Measurements from ENCODE around the gene ADD1. TPM values are rescaled to one million over a fixed set of nuclear protein-coding genes. Genes with fewer than 3 reads are reported as not detected.

Gene ADD1
- total RNA-seq, 2 experiments from 2014 or later = 153 TPM

DNA sequence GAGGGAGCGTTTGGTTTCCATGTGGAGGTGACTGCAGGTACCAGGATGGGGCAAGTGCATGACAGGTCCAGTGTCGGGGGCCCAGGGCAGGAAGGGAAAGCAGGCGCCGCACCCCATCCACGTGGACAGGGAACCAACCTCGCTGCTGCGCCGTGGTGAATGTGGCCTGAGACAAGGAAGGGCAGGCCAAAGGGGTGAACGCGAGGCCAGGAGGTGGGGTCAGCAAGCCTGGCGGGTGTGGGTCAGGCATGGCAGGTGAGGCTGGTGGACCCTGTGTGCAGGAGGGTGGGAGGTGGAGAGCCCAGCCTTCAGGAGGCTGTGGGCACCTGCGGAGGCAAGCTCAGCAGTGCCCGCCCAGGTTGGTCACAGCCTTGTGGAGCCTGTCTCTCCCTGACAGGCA lies 36.1 kb upstream of the ADD1 start:
- H3K27ac ChIP-seq (ENCODE audit: low read depth in 1 of 2, low read length in 2 of 2) = no peak overlapping the region
- H3K4me1 ChIP-seq (ENCODE audit: insufficient read depth, low read length) = peaks cover 60% of the 10 kb centered on the region
- ChIA-PET CTCF (no interaction called here), POLR2A (no interaction called here)
- no peaks in the 10 kb centered on the region for H3K36me3 ChIP-seq (ENCODE audit: insufficient read depth, low read length)
- Mint-ChIP-seq H3K27ac (no peak overlapping the region), H3K9me3 (no peaks in the 10 kb centered on the region), H3K4me1 (ENCODE audit: low read depth) (peaks cover 14% of the 10 kb centered on the region), H3K27me3 (no peaks in the 10 kb centered on the region), H3K4me3 (no peak overlapping the region), H3K36me3 (ENCODE audit: low read depth) (peaks cover 4% of the 10 kb centered on the region)
- no peak for ATAC-seq (ENCODE audit: poor library complexity)
- intact Hi-C loops (cut with DNase I, micrococcal nuclease) = loop anchor here in 1 of 2 experiments (5.0 kb wide), 1 partner anchor 35 kb away; no protein-coding TSS in a partner anchor
- no peak for DNase-seq
- no peak overlapping the region for H3K4me3 ChIP-seq (ENCODE audit: low read length)
- no peaks in the 10 kb centered on the region for H3K9me3 ChIP-seq (ENCODE audit: control insufficient read depth in 1 of 2, insufficient read depth in 1 of 2, low read length in 2 of 2)
- H3K27me3 ChIP-seq (ENCODE audit: control insufficient read depth in 1 of 2, insufficient read depth in 2 of 2, low read length in 2 of 2) = no peaks in the 10 kb centered on the region
- TF ChIP-seq, protein P1, sequence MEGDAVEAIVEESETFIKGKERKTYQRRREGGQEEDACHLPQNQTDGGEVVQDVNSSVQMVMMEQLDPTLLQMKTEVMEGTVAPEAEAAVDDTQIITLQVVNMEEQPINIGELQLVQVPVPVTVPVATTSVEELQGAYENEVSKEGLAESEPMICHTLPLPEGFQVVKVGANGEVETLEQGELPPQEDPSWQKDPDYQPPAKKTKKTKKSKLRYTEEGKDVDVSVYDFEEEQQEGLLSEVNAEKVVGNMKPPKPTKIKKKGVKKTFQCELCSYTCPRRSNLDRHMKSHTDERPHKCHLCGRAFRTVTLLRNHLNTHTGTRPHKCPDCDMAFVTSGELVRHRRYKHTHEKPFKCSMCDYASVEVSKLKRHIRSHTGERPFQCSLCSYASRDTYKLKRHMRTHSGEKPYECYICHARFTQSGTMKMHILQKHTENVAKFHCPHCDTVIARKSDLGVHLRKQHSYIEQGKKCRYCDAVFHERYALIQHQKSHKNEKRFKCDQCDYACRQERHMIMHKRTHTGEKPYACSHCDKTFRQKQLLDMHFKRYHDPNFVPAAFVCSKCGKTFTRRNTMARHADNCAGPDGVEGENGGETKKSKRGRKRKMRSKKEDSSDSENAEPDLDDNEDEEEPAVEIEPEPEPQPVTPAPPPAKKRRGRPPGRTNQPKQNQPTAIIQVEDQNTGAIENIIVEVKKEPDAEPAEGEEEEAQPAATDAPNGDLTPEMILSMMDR (IDR thresholded peaks at IDR 0.05) = no peak

GRCh38 chr4:2808001-2808400 lies 35.6 kb upstream of the ADD1 start:
- peaks cover 4% of the 10 kb centered on the region for H3K36me3 Mint-ChIP-seq (ENCODE audit: low read depth)
- ChIA-PET CTCF (no interaction called here), POLR2A (no interaction called here)
- intact Hi-C loops (cut with DNase I, micrococcal nuclease) = loop anchor here in 1 of 2 experiments (5.0 kb wide), 1 partner anchor 36 kb away; no protein-coding TSS in a partner anchor
- H3K27ac ChIP-seq (ENCODE audit: low read depth in 1 of 2, low read length in 2 of 2) = no peak overlapping the region
- H3K4me1 ChIP-seq (ENCODE audit: insufficient read depth, low read length) = peaks cover 58% of the 10 kb centered on the region
- H3K4me3 ChIP-seq (ENCODE audit: low read length) = no peak overlapping the region
- H3K4me3 Mint-ChIP-seq = no peak overlapping the region
- no peaks in the 10 kb centered on the region for H3K9me3 ChIP-seq (ENCODE audit: control insufficient read depth in 1 of 2, insufficient read depth in 1 of 2, low read length in 2 of 2)
- H3K4me1 Mint-ChIP-seq (ENCODE audit: low read depth) = peaks cover 18% of the 10 kb centered on the region
- DNase-seq (no peak), ATAC-seq (ENCODE audit: poor library complexity) (no peak)
- no peak overlapping the region for H3K27ac Mint-ChIP-seq
- TF ChIP-seq, protein P1 (IDR thresholded peaks at IDR 0.05) = no peak
- no peaks in the 10 kb centered on the region for H3K27me3 ChIP-seq (ENCODE audit: control insufficient read depth in 1 of 2, insufficient read depth in 2 of 2, low read length in 2 of 2)
- H3K27me3 Mint-ChIP-seq = no peaks in the 10 kb centered on the region
- H3K9me3 Mint-ChIP-seq = no peaks in the 10 kb centered on the region
- H3K36me3 ChIP-seq (ENCODE audit: insufficient read depth, low read length) = no peaks in the 10 kb centered on the region

DNA sequence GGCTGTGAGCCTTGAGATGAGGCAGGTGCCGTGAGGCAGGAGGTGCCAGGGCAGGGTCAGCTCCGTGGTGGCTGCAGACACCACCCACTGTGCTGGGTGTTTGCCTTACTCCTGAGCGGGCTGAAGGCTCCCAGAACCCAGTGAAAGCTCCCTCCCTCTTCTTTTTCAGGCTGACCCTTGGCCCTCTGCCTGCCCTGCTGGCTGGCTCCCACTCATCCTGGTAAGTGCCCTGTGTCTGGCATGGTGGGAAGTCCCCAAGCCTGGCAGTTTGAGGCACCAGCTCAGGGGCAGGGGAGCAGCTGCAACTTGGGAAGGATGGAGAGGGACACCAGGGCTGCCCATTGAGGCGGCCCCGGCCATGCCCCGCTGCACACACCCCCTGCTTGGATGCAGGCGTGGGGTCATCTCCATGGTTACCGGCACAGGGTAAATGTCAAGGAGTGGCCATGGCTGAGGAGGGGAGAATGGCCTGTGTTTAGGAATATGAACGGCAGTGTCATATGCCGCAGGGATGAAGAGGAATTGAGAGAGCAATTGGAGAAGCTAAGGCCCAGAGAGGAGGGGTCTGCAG lies 33.9 kb upstream of the ADD1 start:
- Mint-ChIP-seq H3K9me3 (no peaks in the 10 kb centered on the region), H3K27ac (no peak overlapping the region), H3K36me3 (ENCODE audit: low read depth) (peaks cover 4% of the 10 kb centered on the region), H3K4me3 (no peak overlapping the region), H3K4me1 (ENCODE audit: low read depth) (peaks cover 35% of the 10 kb centered on the region), H3K27me3 (no peaks in the 10 kb centered on the region)
- CTCF ChIA-PET = no interaction called here
- no peaks in the 10 kb centered on the region for H3K9me3 ChIP-seq (ENCODE audit: control insufficient read depth in 1 of 2, insufficient read depth in 1 of 2, low read length in 2 of 2)
- DNase-seq (no peak), ATAC-seq (ENCODE audit: poor library complexity) (no peak)
- peaks cover 3% of the 10 kb centered on the region for H3K36me3 ChIP-seq (ENCODE audit: insufficient read depth, low read length)
- TF ChIP-seq, protein P1 (IDR thresholded peaks at IDR 0.05) = no peak
- intact Hi-C loops (cut with DNase I, micrococcal nuclease) = loop anchor here (5.0 to 10.0 kb wide), 3 partner anchors 37 to 45 kb away; no protein-coding TSS in a partner anchor
- no peak overlapping the region for H3K4me3 ChIP-seq (ENCODE audit: low read length)
- peaks cover 61% of the 10 kb centered on the region for H3K4me1 ChIP-seq (ENCODE audit: insufficient read depth, low read length)
- POLR2A ChIA-PET = interaction anchor here (5.0 kb wide), 1 partner anchor 11 kb away, joined by 58 read pairs; no protein-coding TSS in a partner anchor
- H3K27ac ChIP-seq (ENCODE audit: low read depth in 1 of 2, low read length in 2 of 2) = no peak overlapping the region
- H3K27me3 ChIP-seq (ENCODE audit: control insufficient read depth in 1 of 2, insufficient read depth in 2 of 2, low read length in 2 of 2) = no peaks in the 10 kb centered on the region

Measured in CD4-positive, alpha-beta T cell (primary cell).